Coronary artery (tissue), 2 donors: ENCODE data around the gene CGREF1.

Experiments used
- DNase-seq: peaks from one replicate; pipeline ENCODE4 v3.0.0-alpha.2; 2017; ENCODE audit warnings: low spot score
- H3K27ac ChIP-seq, 2 donors: fragments of 200-600 bp; sonication (generic); one replicate each; pipeline ENCODE4 v1.5.1; 2016 to 2019
- H3K4me3 ChIP-seq: fragments of 200-600 bp; sonication (generic); 2 replicates; pipeline ENCODE4 v1.5.1; 2016; ENCODE audit warnings: mild to moderate bottlenecking, moderate library complexity
- TF ChIP-seq, protein P1 (sequence below): fragments of 200-600 bp; sonication (generic); IDR thresholded peaks from one replicate; pipeline ENCODE4 v1.5.1; 2019; ENCODE audit warnings: antibody characterized with exemption

CGREF1 gene

DNA sequence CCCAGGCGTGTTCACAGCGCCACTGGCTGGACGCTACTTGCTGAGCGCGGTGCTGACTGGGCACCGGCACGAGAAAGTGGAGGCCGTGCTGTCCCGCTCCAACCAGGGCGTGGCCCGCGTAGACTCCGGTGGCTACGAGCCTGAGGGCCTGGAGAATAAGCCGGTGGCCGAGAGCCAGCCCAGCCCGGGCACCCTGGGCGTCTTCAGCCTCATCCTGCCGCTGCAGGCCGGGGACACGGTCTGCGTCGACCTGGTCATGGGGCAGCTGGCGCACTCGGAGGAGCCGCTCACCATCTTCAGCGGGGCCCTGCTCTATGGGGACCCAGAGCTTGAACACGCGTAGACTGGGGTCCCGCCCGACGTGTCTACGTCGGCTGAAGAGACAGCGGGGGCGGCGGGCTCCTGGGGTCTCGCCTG lies 33.2 kb downstream of the CGREF1 start:
- TF ChIP-seq, protein P1, sequence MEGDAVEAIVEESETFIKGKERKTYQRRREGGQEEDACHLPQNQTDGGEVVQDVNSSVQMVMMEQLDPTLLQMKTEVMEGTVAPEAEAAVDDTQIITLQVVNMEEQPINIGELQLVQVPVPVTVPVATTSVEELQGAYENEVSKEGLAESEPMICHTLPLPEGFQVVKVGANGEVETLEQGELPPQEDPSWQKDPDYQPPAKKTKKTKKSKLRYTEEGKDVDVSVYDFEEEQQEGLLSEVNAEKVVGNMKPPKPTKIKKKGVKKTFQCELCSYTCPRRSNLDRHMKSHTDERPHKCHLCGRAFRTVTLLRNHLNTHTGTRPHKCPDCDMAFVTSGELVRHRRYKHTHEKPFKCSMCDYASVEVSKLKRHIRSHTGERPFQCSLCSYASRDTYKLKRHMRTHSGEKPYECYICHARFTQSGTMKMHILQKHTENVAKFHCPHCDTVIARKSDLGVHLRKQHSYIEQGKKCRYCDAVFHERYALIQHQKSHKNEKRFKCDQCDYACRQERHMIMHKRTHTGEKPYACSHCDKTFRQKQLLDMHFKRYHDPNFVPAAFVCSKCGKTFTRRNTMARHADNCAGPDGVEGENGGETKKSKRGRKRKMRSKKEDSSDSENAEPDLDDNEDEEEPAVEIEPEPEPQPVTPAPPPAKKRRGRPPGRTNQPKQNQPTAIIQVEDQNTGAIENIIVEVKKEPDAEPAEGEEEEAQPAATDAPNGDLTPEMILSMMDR, result no peak

DNA sequence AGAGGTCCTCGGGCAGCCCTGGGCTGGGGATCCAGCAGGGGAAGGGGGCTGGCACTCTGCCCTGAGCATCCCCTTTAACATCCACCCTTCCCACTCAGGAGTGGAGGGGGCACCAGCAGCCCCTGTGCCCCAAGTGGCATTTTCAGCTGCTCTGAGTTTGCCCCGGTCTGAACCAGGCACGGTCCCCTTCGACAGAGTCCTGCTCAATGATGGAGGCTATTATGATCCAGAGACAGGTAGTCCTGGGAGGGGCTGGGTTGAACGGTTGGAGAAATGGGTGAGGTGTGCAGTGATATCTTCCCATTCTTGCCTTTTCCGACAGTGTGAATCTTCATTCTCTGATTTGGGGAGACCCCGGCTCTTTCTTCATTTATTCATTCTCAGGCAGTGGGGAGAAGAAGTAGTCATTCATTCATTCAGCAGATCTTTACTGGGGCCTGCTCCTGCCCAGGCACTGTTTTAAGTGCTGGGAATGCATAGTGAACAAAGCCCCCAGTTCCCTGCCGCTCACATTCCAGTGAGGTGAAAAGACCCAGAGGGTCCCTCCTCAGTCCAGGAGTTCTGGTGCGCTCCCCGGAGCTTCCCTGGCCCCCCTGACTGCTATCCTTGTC lies 33.8 kb downstream of the CGREF1 start:
- Histone ChIP-seq H3K27ac (peak overlapping the region in 1 of 2 donors; percentile 93), H3K4me3 (peak overlapping the region; percentile 79)
- TF ChIP-seq, protein P1, result peak; percentile 19
- DNase-seq, result no peak

More for the DNA sequence above, 33.2 kb downstream of the CGREF1 start:
- peak overlapping the region; percentile 58 to 93 for H3K27ac ChIP-seq
- peak; percentile 91 for DNase-seq
- peak overlapping the region; percentile 79 for H3K4me3 ChIP-seq

DNA sequence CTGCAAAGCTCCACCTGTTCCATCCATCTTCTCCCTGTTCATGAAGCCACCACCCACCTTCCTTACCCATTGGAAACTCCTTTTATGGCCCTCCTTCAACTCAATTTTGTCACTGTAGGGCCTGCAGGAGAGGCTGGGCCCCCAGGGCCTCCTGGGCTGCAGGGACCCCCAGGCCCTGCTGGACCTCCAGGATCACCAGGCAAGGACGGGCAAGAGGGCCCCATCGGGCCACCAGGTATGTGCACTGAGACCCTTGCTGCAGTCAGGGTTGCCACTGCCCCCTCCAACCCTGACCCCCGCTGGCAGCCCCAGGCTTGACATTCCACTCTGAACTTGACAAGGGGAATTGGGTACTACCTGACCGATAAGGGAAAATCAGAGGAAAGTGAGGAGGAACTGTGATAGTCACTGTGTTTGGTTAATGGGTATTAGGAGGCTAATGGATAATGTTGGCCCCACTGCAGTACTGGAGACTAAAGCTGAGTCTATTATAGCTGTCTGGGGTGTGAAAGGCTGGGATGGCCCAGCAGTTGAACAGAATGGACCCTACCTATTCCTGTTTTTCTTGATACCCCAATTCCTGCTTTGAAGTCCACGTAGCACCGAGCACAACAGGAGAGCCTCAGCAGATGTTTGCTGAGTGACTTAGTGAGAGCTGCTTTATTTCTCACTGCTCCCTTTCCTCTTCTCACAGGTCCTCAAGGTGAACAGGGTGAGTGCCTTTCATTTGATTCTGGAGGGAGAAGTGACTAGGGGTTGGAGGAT lies 34.4 kb downstream of the CGREF1 start:
- DNase-seq, result no peak
- TF ChIP-seq, protein P1, result no peak
- H3K4me3 ChIP-seq, result no peak overlapping the region
- H3K27ac ChIP-seq, result peak overlapping the region in 1 of 2 donors; percentile 93

DNA sequence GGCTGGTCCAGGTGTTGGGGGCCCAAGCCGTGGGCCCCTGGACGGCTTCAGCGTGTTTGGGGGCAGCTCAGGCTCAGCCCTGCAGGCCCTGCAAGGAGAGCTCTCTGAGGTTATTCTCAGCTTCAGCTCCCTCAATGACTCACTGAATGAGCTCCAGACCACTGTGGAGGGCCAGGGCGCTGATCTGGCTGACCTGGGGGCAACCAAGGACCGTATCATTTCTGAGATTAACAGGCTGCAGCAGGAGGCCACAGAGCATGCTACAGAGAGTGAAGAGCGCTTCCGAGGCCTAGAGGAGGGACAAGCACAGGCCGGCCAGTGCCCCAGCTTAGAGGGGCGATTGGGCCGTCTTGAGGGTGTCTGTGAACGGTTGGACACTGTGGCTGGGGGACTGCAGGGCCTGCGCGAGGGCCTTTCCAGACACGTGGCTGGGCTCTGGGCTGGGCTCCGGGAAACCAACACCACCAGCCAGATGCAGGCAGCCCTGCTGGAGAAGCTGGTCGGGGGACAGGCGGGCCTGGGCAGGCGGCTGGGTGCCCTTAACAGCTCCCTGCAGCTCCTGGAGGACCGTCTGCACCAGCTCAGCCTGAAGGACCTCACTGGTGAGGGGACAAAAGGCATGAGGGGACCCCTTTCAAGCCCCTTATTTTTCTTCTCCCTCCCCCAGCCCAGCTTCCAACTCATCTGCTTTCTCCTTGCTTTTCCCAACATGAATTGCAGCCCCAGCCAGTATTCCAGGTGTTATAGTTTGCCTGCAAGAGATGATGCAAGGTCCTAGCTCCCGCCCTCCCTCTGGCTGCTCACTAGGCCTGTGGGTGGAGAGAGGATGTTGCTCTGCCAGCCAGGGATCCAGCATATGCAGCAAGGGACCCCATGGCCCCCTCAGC lies 35.3 kb downstream of the CGREF1 start:
- Histone ChIP-seq H3K4me3 (no peak overlapping the region), H3K27ac (no peak overlapping the region)
- DNase-seq, result no peak
- TF ChIP-seq, protein P1, result no peak

DNA sequence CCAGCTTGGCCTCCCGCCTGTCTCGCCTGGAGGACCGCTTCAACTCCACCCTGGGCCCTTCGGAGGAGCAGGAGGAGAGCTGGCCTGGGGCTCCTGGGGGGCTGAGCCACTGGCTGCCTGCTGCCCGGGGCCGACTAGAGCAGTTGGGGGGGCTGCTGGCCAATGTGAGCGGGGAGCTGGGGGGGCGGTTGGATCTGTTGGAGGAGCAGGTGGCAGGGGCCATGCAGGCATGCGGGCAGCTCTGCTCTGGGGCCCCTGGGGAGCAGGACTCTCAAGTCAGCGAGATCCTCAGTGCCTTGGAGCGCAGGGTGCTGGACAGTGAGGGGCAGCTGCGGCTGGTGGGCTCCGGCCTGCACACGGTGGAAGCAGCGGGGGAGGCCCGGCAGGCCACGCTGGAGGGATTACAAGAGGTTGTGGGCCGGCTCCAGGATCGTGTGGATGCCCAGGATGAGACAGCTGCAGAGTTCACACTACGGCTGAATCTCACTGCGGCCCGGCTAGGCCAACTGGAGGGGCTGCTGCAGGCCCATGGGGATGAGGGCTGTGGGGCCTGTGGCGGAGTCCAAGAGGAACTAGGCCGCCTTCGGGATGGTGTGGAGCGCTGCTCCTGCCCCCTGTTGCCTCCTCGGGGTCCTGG lies 36.0 kb downstream of the CGREF1 start:
- TF ChIP-seq, protein P1, result no peak
- Histone ChIP-seq H3K27ac (no peak overlapping the region), H3K4me3 (no peak overlapping the region)
- DNase-seq, result no peak

DNA sequence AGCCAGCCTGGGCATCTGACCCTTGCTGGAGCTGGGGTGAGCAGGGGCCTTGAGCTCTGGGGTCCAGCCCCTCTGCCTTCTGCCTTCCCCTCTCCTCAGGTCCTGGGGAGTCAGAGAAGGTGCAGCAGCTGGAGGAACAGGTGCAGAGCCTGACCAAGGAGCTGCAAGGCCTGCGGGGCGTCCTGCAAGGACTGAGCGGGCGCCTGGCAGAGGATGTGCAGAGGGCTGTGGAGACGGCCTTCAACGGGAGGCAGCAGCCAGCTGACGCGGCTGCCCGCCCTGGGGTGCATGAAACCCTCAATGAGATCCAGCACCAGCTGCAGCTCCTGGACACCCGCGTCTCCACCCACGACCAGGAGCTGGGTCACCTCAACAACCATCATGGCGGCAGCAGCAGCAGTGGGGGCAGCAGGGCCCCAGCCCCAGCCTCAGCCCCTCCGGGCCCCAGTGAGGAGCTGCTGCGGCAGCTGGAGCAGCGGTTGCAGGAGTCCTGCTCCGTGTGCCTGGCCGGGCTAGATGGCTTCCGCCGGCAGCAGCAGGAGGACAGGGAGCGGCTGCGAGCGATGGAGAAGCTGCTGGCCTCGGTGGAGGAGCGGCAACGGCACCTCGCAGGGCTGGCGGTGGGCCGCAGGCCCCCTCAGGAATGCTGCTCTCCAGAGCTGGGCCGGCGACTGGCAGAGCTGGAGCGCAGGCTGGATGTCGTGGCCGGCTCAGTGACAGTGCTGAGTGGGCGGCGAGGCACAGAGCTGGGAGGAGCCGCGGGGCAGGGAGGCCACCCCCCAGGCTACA lies 36.8 kb downstream of the CGREF1 start:
- Histone ChIP-seq H3K27ac (no peak overlapping the region), H3K4me3 (no peak overlapping the region)
- no peak for DNase-seq

More for the DNA sequence above, 36.8 kb downstream of the CGREF1 start:
- TF ChIP-seq, protein P1, result no peak
